HEK293 (cell line): Measurements from ENCODE around the gene RHBDD2.

Experiments
- REPIN1 ChIP-seq: fragments of 450-650 bp; formaldehyde crosslinking; IDR thresholded peaks from 2 replicates; pipeline ENCODE4 v1.5.1; 2017; ENCODE audit warnings: missing biosample characterization, missing genetic modification characterization, low read depth
- ZNF112 ChIP-seq: fragments of 450-650 bp; formaldehyde crosslinking; IDR thresholded peaks from 2 replicates; pipeline ENCODE4 v1.5.0; 2017; ENCODE audit warnings: missing biosample characterization, missing genetic modification characterization
- ZNF223 ChIP-seq: fragments of 450-650 bp; formaldehyde crosslinking; IDR thresholded peaks from 2 replicates; pipeline ENCODE4 v1.5.1; 2016; ENCODE audit warnings: missing biosample characterization, missing genetic modification characterization
- ZNF366 ChIP-seq: fragments of 450-650 bp; formaldehyde crosslinking; conservative IDR thresholded peaks from 2 replicates; pipeline ENCODE4 v1.5.1; 2016; ENCODE audit warnings: missing biosample characterization, missing genetic modification characterization
- ZNF530 ChIP-seq: fragments of 450-650 bp; formaldehyde crosslinking; IDR thresholded peaks from 2 replicates; pipeline ENCODE4 v1.5.1; 2016; ENCODE audit warnings: low read depth, missing biosample characterization, missing genetic modification characterization
- ZNF558 ChIP-seq: fragments of 450-650 bp; formaldehyde crosslinking; IDR thresholded peaks from 2 replicates; pipeline ENCODE4 v1.5.1; 2016; ENCODE audit warnings: missing biosample characterization, missing genetic modification characterization
- TF ChIP-seq, protein P1 (sequence below): fragments of 450-650 bp; formaldehyde crosslinking; IDR thresholded peaks from 2 replicates; pipeline ENCODE4 v1.5.1; 2016; ENCODE audit warnings: missing biosample characterization, missing genetic modification characterization
- TF ChIP-seq, protein P2 (sequence below): fragments of 450-650 bp; formaldehyde crosslinking; IDR thresholded peaks from 2 replicates; pipeline ENCODE4 v1.5.1; 2016; ENCODE audit warnings: missing biosample characterization, missing genetic modification characterization
- TF ChIP-seq, protein P3 (sequence below): fragments of 450-650 bp; formaldehyde crosslinking; IDR thresholded peaks from 2 replicates; pipeline ENCODE4 v1.5.1; 2017; ENCODE audit warnings: missing biosample characterization, missing genetic modification characterization
- TF ChIP-seq, protein P4 (sequence below): fragments of 450-650 bp; formaldehyde crosslinking; IDR thresholded peaks from 2 replicates; pipeline ENCODE4 v1.5.1; 2016; ENCODE audit warnings: missing biosample characterization, missing genetic modification characterization

DNA sequence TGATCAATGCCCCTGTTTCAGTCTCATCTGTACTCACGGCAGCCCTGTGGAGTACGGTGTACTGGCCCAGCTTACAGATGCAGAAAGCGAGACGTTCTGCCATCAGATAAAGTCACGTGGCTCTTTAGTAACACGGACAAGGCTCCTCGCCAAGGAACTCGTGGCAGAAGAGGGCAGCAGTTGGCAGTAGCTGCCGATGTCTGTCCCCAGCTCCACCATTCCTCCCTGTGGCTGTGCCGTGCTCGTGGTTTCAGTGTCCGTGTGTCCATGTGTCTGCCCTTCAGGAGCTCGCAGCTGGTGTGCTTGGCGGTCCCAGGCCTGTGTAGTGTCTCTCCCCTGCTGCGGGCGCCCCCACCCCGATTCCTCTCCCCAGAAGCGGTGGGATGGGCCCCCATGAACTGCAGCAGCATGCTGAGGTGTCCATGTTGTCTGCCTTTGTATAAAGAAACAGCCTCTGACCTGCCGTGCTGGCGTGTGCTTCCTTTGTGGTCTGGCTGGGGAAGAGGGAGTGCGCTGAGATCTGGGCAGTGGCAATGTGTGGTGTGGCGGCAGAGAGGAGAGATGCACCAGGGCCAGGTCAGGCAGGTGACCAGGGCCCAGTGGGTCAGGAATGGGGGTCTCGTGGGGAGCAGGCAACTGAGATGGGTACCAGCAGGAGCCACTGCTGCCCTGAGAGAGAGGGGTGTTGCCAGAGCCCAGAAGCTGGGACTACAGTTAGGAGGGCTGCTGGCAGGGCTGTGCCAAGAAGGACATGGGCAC is 9.8 kb downstream of the RHBDD2 start:
- TF ChIP-seq, protein P1, sequence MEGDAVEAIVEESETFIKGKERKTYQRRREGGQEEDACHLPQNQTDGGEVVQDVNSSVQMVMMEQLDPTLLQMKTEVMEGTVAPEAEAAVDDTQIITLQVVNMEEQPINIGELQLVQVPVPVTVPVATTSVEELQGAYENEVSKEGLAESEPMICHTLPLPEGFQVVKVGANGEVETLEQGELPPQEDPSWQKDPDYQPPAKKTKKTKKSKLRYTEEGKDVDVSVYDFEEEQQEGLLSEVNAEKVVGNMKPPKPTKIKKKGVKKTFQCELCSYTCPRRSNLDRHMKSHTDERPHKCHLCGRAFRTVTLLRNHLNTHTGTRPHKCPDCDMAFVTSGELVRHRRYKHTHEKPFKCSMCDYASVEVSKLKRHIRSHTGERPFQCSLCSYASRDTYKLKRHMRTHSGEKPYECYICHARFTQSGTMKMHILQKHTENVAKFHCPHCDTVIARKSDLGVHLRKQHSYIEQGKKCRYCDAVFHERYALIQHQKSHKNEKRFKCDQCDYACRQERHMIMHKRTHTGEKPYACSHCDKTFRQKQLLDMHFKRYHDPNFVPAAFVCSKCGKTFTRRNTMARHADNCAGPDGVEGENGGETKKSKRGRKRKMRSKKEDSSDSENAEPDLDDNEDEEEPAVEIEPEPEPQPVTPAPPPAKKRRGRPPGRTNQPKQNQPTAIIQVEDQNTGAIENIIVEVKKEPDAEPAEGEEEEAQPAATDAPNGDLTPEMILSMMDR (tag by site-specific recombination), result no peak
- TF ChIP-seq, protein P2, sequence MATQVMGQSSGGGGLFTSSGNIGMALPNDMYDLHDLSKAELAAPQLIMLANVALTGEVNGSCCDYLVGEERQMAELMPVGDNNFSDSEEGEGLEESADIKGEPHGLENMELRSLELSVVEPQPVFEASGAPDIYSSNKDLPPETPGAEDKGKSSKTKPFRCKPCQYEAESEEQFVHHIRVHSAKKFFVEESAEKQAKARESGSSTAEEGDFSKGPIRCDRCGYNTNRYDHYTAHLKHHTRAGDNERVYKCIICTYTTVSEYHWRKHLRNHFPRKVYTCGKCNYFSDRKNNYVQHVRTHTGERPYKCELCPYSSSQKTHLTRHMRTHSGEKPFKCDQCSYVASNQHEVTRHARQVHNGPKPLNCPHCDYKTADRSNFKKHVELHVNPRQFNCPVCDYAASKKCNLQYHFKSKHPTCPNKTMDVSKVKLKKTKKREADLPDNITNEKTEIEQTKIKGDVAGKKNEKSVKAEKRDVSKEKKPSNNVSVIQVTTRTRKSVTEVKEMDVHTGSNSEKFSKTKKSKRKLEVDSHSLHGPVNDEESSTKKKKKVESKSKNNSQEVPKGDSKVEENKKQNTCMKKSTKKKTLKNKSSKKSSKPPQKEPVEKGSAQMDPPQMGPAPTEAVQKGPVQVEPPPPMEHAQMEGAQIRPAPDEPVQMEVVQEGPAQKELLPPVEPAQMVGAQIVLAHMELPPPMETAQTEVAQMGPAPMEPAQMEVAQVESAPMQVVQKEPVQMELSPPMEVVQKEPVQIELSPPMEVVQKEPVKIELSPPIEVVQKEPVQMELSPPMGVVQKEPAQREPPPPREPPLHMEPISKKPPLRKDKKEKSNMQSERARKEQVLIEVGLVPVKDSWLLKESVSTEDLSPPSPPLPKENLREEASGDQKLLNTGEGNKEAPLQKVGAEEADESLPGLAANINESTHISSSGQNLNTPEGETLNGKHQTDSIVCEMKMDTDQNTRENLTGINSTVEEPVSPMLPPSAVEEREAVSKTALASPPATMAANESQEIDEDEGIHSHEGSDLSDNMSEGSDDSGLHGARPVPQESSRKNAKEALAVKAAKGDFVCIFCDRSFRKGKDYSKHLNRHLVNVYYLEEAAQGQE (tag by site-specific recombination), result no peak
- no peak for TF ChIP-seq ZNF530 (tag by site-specific recombination)
- no peak for TF ChIP-seq ZNF366
- TF ChIP-seq, protein P3, sequence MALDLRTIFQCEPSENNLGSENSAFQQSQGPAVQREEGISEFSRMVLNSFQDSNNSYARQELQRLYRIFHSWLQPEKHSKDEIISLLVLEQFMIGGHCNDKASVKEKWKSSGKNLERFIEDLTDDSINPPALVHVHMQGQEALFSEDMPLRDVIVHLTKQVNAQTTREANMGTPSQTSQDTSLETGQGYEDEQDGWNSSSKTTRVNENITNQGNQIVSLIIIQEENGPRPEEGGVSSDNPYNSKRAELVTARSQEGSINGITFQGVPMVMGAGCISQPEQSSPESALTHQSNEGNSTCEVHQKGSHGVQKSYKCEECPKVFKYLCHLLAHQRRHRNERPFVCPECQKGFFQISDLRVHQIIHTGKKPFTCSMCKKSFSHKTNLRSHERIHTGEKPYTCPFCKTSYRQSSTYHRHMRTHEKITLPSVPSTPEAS, result no peak
- TF ChIP-seq ZNF112 (tag by site-specific recombination), result no peak
- no peak for TF ChIP-seq ZNF223 (tag by site-specific recombination)
- TF ChIP-seq, protein P4, sequence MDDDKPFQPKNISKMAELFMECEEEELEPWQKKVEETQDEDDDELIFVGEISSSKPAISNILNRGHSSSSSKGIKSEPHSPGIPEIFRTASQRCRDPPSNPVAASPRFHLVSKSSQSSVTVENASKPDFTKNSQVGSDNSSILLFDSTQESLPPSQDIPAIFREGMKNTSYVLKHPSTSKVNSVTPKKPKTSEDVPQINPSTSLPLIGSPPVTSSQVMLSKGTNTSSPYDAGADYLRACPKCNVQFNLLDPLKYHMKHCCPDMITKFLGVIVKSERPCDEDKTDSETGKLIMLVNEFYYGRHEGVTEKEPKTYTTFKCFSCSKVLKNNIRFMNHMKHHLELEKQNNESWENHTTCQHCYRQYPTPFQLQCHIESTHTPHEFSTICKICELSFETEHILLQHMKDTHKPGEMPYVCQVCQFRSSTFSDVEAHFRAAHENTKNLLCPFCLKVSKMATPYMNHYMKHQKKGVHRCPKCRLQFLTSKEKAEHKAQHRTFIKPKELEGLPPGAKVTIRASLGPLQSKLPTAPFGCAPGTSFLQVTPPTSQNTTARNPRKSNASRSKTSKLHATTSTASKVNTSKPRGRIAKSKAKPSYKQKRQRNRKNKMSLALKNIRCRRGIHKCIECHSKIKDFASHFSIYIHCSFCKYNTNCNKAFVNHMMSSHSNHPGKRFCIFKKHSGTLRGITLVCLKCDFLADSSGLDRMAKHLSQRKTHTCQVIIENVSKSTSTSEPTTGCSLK (tag by site-specific recombination), result no peak
- TF ChIP-seq REPIN1 (tag by site-specific recombination), result no peak
- TF ChIP-seq ZNF558 (tag by site-specific recombination), result no peak
